ENCODE results near the gene ADGRB3. TPM values are rescaled to one million over a fixed set of nuclear protein-coding genes. Genes with fewer than 3 reads are reported as not detected.

ADGRB3 gene
- total RNA-seq, 4 donors from 2014 or later: 5.3 to 15.6 (median 7.6) TPM

DNA sequence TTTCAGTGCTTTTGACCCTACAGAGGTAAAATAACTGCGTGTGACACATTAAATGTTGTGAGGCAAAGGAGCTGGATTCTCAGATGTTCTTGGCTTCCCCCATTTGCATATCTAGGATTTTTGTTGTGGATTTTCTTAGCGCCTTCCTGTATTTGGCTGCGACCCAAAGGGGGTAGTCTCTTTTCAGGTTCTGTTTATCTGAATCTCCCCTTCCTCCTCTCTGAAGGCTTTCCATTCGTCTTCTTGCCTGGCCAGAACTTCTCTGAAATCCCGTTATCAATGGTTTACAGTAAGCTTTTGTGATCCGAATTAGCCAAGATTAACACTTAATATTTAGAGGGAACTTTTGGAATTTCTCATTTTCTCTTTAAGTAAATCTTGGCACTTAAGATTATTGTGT lies 60.8 kb downstream of the ADGRB3 start:
- H3K27ac ChIP-seq: no peak overlapping the region
- H3K9me3 ChIP-seq: no peaks in the 10 kb centered on the region
- no peak overlapping the region for H3K4me3 ChIP-seq
- no peaks in the 10 kb centered on the region for H3K4me1 ChIP-seq
- H3K36me3 ChIP-seq: no peaks in the 10 kb centered on the region
- H3K27me3 ChIP-seq: no peaks in the 10 kb centered on the region
- intact Hi-C loops (cut with DNase I; ENCODE audit: low total_unique reads): no loop called here
- no peak for DNase-seq
- no peak for TF ChIP-seq POLR2A (IDR thresholded peaks at IDR 0.05)
- TF ChIP-seq, protein P1, sequence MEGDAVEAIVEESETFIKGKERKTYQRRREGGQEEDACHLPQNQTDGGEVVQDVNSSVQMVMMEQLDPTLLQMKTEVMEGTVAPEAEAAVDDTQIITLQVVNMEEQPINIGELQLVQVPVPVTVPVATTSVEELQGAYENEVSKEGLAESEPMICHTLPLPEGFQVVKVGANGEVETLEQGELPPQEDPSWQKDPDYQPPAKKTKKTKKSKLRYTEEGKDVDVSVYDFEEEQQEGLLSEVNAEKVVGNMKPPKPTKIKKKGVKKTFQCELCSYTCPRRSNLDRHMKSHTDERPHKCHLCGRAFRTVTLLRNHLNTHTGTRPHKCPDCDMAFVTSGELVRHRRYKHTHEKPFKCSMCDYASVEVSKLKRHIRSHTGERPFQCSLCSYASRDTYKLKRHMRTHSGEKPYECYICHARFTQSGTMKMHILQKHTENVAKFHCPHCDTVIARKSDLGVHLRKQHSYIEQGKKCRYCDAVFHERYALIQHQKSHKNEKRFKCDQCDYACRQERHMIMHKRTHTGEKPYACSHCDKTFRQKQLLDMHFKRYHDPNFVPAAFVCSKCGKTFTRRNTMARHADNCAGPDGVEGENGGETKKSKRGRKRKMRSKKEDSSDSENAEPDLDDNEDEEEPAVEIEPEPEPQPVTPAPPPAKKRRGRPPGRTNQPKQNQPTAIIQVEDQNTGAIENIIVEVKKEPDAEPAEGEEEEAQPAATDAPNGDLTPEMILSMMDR (IDR thresholded peaks at IDR 0.05): no peak

DNA sequence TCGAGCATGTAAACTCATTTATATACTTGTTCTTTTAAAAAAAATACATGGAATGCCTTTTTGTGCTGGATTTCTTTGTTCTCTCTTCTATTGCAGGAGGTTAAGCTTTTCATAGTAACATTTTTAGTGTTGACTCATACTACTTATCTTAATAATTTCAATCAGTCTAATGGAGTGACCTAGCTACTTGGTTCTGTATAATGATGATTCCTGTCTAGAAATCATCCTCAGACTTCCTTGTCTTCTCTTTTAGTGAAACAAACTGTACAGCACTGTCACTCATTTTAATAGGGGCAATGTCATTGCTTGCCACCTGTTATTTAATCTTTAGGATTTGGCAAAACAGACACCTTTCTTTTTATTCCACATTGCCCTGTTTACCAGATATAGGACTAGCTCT lies 62.3 kb downstream of the ADGRB3 start:
- TF ChIP-seq POLR2A (IDR thresholded peaks at IDR 0.05): no peak
- TF ChIP-seq, protein P1 (IDR thresholded peaks at IDR 0.05): no peak
- H3K36me3 ChIP-seq: no peaks in the 10 kb centered on the region
- intact Hi-C loops (cut with DNase I; ENCODE audit: low total_unique reads): no loop called here
- H3K4me1 ChIP-seq: no peaks in the 10 kb centered on the region
- no peak overlapping the region for H3K27ac ChIP-seq
- no peak overlapping the region for H3K4me3 ChIP-seq
- H3K9me3 ChIP-seq: no peaks in the 10 kb centered on the region
- DNase-seq: no peak
- no peaks in the 10 kb centered on the region for H3K27me3 ChIP-seq

DNA sequence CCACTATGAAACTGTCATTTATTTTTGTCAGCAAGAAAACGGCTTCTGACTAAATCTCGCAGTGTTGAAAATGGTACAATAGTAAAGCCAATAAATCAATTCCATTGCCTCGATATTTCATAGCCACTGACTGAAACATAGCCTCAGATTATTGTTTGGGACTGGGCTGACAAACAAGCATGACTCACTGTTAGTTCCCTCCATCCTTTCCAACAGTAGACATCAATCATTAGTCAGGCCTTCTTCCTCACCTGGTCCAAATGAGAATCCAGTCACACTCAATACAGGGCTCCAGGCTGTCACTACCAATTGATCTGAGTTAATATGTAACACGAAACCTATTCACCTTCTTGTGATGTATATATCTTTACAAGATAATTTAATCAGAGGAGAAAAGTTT lies 66.1 kb downstream of the ADGRB3 start:
- intact Hi-C loops (cut with DNase I; ENCODE audit: low total_unique reads): no loop called here
- no peaks in the 10 kb centered on the region for H3K4me1 ChIP-seq
- H3K36me3 ChIP-seq: no peaks in the 10 kb centered on the region
- DNase-seq: no peak
- no peak overlapping the region for H3K27ac ChIP-seq
- no peaks in the 10 kb centered on the region for H3K27me3 ChIP-seq
- no peaks in the 10 kb centered on the region for H3K9me3 ChIP-seq
- H3K4me3 ChIP-seq: no peak overlapping the region
- TF ChIP-seq, protein P1 (IDR thresholded peaks at IDR 0.05): no peak
- TF ChIP-seq POLR2A (IDR thresholded peaks at IDR 0.05): no peak

DNA sequence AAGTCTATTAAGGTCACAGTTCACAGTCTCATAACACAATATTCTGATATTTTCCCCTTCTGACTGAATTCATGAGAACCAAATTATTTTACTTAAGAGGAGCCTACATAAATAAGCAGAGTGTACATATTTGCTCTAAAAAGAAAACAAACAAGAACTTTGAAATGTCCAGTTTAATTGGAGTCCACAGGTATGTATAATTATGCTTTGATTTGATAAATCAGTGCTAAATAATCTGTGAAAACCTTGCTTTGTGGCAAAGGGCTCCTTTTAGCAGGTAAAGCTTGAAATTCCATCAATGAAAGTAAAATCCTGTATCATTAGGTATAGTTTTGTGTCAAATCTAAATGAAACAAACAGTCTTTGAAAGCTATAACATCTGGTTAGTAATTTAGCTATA lies 69.4 kb downstream of the ADGRB3 start:
- Histone ChIP-seq H3K27me3 (no peaks in the 10 kb centered on the region), H3K9me3 (no peaks in the 10 kb centered on the region), H3K36me3 (no peaks in the 10 kb centered on the region), H3K4me3 (no peak overlapping the region), H3K4me1 (no peaks in the 10 kb centered on the region), H3K27ac (no peak overlapping the region)
- intact Hi-C loops (cut with DNase I; ENCODE audit: low total_unique reads): no loop called here
- TF ChIP-seq, protein P1 (IDR thresholded peaks at IDR 0.05): no peak
- TF ChIP-seq POLR2A (IDR thresholded peaks at IDR 0.05): no peak
- no peak for DNase-seq

DNA sequence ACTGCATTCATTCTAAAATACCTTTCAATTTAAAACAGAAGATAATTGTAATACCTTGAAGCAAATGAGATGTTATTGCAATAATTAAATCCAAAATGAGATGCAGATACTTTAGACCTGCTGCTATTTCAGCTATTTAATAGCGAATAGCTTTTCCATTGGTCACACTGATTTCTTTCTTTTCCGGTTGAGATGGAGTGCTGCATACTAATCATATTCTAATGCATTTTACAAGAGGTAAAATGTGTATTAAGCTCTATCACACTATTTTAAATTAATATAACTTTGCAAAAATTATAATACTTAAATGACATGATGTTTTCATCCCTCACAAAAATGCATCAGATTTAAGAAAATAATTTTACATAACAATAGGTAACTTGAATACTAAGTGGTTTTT lies 74.0 kb downstream of the ADGRB3 start:
- Histone ChIP-seq H3K27me3 (no peaks in the 10 kb centered on the region), H3K27ac (no peak overlapping the region), H3K36me3 (no peaks in the 10 kb centered on the region), H3K9me3 (no peaks in the 10 kb centered on the region), H3K4me3 (no peak overlapping the region), H3K4me1 (no peaks in the 10 kb centered on the region)
- TF ChIP-seq, protein P1 (IDR thresholded peaks at IDR 0.05): no peak
- no peak for TF ChIP-seq POLR2A (IDR thresholded peaks at IDR 0.05)
- intact Hi-C loops (cut with DNase I; ENCODE audit: low total_unique reads): no loop called here
- no peak for DNase-seq
